Thoracic aorta (tissue), 2 donors: Measurements from ENCODE around the gene RAPH1. TPM values are rescaled to one million over a fixed set of nuclear protein-coding genes. Genes with fewer than 3 reads are reported as not detected.

Experiments
- ATAC-seq: fragments of 150-250 bp; one replicate; pipeline ENCODE4 v1.8.0; 2017; ENCODE audit warnings: low read depth; ENCODE audit not compliant: insufficient number of reproducible peaks, low FRiP score
- DNase-seq: peaks from one replicate; pipeline ENCODE4 v3.0.0-alpha.2; 2020; ENCODE audit warnings: low spot score
- H3K27ac ChIP-seq, 2 donors: fragments of 200-600 bp; sonication (generic); 1 replicate in 1 of 2; 2 replicates in 1 of 2; pipeline ENCODE4 v1.5.1; 2016; ENCODE audit warnings: mild to moderate bottlenecking in 2 of 2, moderate library complexity in 2 of 2
- H3K27me3 ChIP-seq: fragments of 200-600 bp; sonication (generic); replicated peaks from 2 replicates; pipeline ENCODE4 v1.6.0; 2016; ENCODE audit warnings: mild to moderate bottlenecking; ENCODE audit not compliant: insufficient read depth
- H3K36me3 ChIP-seq: fragments of 200-600 bp; sonication (generic); one replicate; pipeline ENCODE4 v1.5.1; 2016
- H3K4me1 ChIP-seq, 2 donors: fragments of 200-600 bp; sonication (generic); 1 replicate in 1 of 2; 2 replicates in 1 of 2; pipeline versions ENCODE4 v1.5.1 to v1.6.0; 2016; ENCODE audit warnings: low read depth in 2 of 2, mild to moderate bottlenecking in 1 of 2; ENCODE audit not compliant: control insufficient read depth in 1 of 2
- H3K4me3 ChIP-seq: fragments of 200-600 bp; sonication (generic); 2 replicates; pipeline ENCODE4 v1.5.1; 2016; ENCODE audit warnings: mild to moderate bottlenecking
- H3K9me3 ChIP-seq: fragments of 200-600 bp; sonication (generic); 2 replicates; pipeline ENCODE4 v1.5.1; 2016
- CTCF ChIP-seq: fragments of 200-600 bp; sonication (generic); IDR thresholded peaks from one replicate; pipeline ENCODE4 v1.5.1; 2019; ENCODE audit warnings: antibody characterized with exemption
- total RNA-seq, 2 donors: library from RNA; depleted of rRNA; stranded (reverse); fragments of >200 nt; gene quantifications; one replicate each; pipeline versions ENCODE4 v1.1.0 to v1.2.3, GENCODE V29; 2016

Gene RAPH1
- total RNA-seq, 2 donors from 2014 or later = 44.8 to 86.8 TPM

- Histone ChIP-seq H3K27ac (no peak overlapping the region), H3K9me3 (no peaks in the 10 kb centered on the region), H3K4me3 (no peak overlapping the region), H3K4me1 (peaks cover 5 to 6% of the 10 kb centered on the region in 2 donors), H3K36me3 (no peaks in the 10 kb centered on the region), H3K27me3 (no peaks in the 10 kb centered on the region)
- DNase-seq (no peak), ATAC-seq (no peak)
- TF ChIP-seq CTCF = no peak
Observed at GRCh38 chr2:203346612-203347011, 188.5 kb downstream of the RAPH1 start.

GRCh38 chr2:203344667-203345066 is 190.4 kb downstream of the RAPH1 start:
- ATAC-seq (no peak), DNase-seq (no peak)
- Histone ChIP-seq H3K9me3 (no peaks in the 10 kb centered on the region), H3K4me3 (no peak overlapping the region), H3K36me3 (no peaks in the 10 kb centered on the region), H3K27me3 (no peaks in the 10 kb centered on the region), H3K27ac (no peak overlapping the region), H3K4me1 (peaks cover 9 to 19% of the 10 kb centered on the region in 2 donors)
- TF ChIP-seq CTCF = no peak

Other genes starting within 250 kb of the RAPH1 start
- gene ABI2, start 206.9 kb downstream of the RAPH1 start, total RNA-seq = 10 to 100 TPM; 31.3 to 37.9 TPM
- 1 to 10 TPM; 3.5 to 4.3 TPM for gene CD28, start 171.3 kb upstream of the RAPH1 start, total RNA-seq